HG02973 (cell line): ENCODE measurements around the gene TTC16.
"Not testable (repeated sequence)": the region's sequence is repeated elsewhere in the genome, so short reads cannot be mapped to it uniquely, and the experiment has no call there.

ENCODE experiments used
- ATAC-seq: cut with Tn5 transposase; IDR thresholded peaks from one replicate; pipeline ENCODE4 v1.9.1; 2021; ENCODE audit warnings: moderate library complexity; ENCODE audit not compliant: unreplicated experiment

The TTC16 gene

DNA sequence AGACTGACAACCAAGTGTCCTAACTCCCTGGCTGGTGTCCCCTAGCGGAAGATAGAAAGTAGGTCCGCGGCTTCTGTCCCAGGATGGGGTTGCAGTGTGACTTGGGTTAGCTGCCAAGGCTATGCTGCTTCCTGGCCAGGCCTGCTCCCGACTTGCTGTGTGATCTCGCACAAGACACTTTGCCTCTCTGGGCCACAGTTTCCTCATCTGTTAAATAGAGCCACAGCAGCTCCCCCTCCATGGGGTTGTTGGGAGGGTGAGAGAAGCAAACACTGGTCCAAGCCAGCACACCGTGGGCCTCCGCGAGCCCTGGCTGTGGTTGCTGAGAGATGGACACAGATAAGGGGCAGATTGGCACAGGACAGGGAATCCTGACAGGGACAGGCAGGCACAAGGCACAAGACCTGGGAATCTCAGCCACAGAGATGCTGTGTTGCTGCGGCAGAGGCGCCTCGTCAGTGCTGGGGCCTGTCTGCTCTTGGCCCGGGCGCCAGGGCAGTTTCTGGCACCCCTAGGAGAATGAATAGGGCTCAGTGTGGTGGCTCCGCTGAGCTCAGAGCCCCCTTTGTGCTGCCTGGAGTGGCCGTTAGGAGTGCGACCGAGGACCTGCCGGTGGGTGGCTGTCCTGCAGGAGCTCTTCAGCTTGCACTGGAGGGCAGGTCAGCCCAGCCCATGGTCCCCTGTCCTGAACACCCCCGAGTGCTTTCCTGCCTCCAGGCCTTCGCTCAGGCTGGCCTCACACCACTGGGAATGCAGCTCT, 64.4 kb downstream of the TTC16 start:
- no peak for ATAC-seq

DNA sequence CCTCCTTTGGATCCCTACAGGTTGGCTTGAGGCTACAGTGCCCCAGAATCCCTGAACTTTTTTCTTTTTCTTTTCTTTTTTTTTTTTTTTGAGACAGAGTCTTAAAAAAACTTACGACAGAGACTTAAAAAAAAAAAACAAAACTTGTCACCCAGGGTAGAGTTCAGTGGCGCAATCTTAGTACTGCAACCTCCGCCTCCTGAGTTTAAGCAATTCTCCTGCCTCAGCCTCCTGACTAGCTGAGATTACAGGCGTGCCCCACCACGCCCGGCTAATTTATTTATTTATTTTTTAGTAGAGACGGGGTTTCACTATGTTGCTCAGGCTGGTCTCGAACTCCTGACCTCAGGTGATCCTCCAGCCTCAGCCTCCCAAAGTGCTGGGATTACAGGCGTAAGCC, 65.0 kb downstream of the TTC16 start:
- ATAC-seq = not testable (repeated sequence)
